GM18517 (cell line): Measurements from ENCODE around the gene PYGO2.

ENCODE experiments used
- ATAC-seq: cut with Tn5 transposase; IDR thresholded peaks from one replicate; pipeline ENCODE4 v1.9.1; 2021; ENCODE audit warnings: mild to moderate bottlenecking, moderate library complexity; ENCODE audit not compliant: unreplicated experiment

The PYGO2 gene

DNA sequence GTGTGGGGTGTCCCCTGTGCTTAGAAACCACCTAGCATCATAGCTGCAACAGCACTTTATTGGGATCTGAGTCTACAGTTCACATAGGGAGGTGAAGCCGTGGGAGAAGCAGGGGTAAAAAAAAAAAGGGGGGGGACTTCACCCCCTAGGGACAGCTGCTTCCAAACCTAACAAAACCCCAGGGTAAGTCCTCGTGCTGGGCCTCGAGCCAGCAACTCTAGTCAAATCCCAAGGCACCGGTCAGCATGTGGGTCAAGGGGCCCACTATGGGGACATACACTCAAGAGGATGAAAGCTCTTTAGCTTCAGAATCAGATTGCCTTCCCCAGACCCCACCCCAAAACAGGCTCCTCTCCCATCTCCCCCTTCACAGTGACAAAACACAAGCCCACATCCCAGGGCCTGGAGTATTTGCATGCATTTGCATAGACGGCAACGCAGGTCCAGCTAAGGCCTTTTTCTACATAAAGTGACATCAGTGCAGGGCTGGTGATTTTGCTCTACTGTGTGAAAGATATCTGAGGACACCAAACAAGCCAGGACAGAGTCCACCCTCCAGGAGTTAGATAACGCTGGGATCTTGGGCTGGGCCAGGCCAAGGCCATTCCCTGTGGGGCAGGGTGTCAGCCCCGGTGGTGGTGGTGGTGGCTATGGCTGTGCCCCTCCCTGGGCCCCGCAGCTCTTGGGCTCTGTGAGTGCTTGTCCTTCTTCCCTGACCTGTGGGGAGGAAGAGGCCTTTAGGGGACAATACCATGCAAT lies 17.0 kb downstream of the PYGO2 start:
- no peak for ATAC-seq

- no peak for ATAC-seq
These were observed 17.8 kb downstream of the PYGO2 start for GRCh38 chr1:154943649-154944400.

DNA sequence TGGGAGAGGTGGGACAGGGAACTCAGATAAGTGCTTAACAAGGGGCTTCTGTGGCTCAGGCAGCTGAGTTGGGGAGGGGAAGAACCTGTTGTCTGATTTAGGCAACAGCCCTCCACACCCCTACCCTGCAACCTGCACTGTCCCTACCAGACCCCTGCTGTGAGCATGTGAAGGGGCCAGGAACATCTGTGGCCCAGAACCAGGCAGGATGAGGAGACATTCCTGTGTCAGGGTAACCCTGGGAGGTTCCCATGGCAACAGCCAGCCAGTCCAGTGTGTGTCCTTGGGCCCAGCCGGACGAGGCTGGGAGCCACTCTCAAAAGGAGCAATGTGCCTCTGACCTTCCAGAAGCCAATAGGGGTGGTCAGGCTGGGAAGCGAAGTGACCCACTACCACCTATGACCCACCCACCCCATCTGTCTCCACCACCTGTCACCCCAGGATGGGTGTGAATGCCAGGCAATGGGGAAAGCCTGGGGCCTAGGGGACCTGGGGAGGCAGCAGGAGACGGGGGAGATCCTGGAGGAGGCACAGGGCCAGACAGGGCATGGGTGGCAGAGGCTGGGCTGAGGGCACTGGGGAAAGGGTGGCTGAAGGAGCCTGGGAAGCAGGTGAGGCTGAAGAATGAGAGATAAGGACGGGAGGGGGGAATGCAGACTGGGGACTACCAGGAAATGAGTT lies 20.1 kb downstream of the PYGO2 start:
- ATAC-seq: no peak

DNA sequence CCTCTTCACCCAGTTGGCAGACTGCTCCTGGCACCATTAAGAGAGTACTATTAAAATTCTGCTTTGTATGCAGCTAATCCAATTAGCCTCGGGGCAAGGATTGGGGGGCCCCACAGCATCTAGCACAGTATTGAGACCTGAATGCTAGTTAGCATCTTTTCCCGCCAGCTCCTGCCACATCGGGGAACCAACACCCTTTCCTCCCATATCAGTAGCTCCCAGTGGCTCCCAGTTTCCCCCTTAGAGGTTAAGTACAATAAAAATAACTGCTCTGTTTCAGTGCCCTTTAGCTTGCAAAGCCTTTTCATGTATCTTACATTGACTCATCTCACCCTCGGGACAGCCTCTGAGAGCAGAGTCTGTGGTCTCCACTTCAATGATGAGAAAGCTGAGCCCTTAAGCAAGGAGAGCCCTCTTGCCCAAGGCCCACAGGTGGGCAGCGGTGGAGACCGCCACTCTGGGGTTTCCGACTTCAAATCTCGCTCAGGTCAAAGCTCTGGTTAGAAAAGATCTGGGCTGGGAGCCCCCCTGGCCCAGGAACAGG lies 20.9 kb downstream of the PYGO2 start:
- no peak for ATAC-seq

DNA sequence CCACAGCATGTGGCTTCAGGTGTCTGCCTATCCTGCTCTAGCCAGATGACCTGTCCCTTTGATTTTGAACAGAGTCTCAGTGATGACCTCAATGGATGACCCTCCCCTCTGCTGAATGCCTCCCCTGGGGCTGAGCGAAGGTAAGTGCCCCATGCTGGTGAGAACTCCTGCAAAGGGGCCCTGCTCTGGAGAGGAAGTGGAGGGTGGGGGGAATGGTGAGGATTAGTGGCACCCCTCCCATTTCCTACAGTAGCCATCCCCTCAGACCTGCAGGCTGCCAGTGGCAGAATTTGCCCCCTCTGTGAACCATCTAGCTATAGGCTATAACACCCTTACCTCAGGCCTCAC lies 21.4 kb downstream of the PYGO2 start:
- no peak for ATAC-seq

DNA sequence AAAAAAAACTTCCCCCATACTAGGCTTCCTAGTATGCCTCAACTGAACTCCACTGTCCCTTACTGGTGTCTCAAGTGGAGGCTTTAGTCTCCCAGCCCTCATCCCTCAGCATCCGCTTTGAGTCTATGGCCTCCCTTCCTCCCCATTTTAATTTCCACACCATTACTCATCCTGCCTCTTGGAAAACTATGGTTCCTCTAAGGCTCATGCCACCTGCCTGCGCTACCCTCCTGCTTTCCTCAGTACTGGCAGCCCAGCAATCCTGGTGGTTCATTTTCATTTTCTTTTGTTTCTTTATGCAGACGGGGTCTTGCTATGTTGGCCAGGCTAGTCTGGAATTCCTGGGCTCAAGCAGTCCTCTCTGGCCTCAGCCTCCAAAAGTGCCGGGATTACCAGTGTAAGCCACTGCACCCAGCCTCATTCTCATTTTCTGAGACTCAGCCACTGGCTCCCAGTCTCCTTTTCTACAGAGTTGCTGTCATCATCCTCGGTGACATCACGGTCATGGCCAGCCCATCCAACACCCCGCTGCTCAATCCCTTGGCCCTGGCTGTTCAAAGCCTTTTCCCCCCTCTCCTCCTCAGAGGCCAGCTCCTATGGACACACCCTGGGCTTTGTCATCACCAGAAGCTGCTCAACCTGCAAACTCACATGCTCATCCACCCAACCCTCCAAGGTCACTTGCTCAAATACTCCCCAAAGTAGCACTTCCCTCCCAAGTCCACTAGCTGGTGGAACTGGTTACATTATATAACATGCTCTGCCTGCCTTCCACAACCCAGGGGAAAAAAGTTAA lies 22.8 kb downstream of the PYGO2 start:
- ATAC-seq: no peak

- ATAC-seq: no peak
These were observed 23.6 kb downstream of the PYGO2 start for GRCh38 chr1:154937988-154938386.

DNA sequence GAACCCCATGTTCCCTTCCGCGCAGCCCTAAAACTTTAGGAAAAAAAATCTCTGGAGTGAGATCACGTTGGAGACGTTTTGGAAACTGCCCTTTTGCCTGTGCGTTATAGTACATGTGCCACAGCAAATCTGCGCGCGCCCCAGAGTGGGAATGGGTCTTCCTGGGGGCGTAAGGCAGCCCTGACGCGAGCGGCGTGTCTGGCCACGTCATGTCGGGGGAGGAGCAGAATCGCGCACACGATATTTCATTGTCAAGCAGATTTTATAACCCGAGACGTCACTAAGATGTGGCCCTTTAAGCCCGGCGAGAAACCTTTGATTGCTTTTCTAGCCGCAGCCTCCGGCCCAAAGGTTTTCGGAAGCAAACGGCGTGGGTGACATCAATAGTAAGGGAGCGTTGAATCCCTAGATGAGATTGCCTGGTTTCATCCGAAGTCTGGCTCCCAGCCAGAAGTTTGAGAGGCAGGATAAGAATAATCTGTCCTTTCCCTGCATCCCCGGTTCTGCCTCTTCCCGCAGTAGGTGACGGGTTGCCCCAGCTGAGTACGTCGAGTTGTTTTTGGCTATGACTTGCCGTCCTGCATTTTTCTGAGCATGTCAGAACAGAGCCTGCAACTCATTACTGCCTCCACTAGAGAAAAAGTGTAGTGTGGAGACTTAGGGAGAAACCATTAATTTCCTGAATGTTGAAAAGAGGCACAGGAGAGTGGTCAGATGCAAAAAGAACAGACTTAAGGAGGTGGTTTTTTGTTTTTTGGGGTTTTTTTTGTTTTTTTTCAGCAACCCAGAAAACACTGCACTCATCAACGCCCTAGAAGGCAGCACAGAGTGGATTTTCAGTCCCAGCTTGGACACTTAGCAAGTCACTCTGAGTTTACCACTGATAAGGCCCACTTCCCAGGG lies 24.2 kb downstream of the PYGO2 start:
- peak; percentile 39 for ATAC-seq

GRCh38 chr1:154936555-154937084 lies 25.0 kb downstream of the PYGO2 start, which contains the start of gene PMVK:
Gene PMVK, minus strand, starts transcription at chr1:154936719. Its CDS starts 34 bp downstream, at chr1:154936685.
- ATAC-seq: peak; percentile 61

DNA sequence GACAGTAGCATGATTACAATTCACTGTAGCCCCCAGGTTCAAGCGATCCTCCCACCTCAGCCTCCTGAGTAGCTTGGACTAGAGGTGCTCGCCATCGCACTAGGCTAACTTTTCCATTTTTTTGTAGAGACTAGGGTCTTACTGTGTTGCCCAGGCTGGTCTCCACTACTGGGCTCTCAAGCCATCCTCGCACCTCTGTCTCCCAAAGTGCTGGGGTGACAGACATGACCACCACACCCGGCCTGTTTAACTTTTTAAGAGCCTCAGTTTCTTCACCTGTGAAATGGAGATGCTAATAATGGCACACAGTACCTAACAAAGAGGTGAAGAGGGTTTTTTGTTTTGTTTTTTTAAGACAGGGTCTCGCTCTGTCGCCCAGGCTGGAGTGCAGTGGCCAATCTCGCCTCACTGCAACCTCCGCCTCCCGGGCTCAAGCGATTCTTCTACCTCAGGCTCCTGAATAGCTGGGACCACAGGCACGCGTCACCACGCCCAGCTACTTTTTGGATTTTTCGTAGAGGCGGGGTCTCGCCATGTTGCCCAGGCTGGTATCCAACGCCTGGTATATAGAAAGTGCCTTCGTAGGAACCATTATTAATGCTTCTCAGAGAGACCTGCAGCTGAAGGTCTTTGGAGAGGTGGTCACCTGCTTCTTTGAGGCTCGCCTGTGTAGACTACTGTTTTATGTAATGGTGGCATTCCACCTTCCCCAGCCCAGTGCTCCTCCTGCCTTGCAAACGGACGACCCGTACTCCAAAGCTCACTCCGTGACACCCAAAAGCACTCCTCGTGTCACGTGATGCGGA lies 25.6 kb downstream of the PYGO2 start:
- ATAC-seq: no peak

- ATAC-seq: no peak
These were observed 27.1 kb downstream of the PYGO2 start for GRCh38 chr1:154934358-154934948.

DNA sequence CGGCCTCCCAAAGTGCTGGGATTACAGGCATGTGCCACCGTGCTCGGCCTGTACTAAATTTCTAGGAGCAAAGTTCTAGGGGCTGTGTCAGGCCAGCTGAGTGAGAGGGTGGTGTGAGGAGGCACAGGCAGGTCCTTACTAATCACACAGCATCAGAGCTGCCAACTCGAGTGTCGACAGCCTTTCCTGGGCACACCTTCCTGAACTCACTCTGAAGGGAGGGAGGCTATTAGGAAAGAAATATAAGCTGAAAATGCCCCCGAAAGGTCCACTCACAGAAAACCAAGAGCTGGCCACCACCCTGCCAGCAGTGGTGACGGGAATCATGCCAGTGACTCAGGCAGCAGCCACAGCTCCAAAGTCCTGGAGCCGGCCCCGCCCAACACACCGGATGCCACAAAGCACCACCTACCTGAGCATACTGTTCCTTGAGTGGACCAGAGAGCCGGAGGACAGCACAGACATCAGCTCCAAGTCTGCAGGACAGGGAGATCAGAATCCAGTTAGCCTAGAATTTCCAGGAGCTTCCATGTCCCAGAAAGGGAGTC lies 29.6 kb downstream of the PYGO2 start:
- ATAC-seq: no peak

GRCh38 chr1:154926201-154926600 lies 35.4 kb downstream of the PYGO2 start:
- no peak for ATAC-seq

- no peak for ATAC-seq
These were observed 36.0 kb downstream of the PYGO2 start for GRCh38 chr1:154925335-154926170.

DNA sequence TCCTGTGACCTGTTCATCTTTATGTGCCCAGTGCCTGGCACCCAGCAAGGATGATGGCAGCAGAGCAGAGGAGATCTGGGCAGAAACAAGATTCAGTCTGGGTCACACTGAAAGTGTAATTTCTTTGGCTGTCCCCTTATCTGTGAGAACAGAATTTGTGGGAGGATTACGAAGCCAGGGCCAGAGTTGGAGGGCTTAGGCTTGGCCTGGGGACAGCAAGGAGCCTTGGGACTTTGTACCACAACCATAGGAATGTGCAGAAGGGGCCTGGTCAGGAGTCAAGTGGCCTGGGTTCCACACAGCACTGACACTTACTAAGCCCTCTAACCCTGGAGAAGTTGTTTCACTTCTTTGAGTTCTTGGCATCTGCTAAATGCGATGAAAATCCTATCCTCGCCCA lies 37.9 kb downstream of the PYGO2 start:
- ATAC-seq: no peak

GRCh38 chr1:154913273-154913672 lies 48.3 kb downstream of the PYGO2 start:
- no peak for ATAC-seq

- ATAC-seq: no peak
These were observed 48.8 kb downstream of the PYGO2 start for GRCh38 chr1:154912755-154913154.
